DND-41 (cell line): ENCODE data around the gene CD52.

ENCODE experiments used
- EZH2 ChIP-seq: IDR thresholded peaks from 3 replicates; pipeline ENCODE4 v1.6.1; 2012; ENCODE audit warnings: borderline replicate concordance, low read depth, mild to moderate bottlenecking, moderate library complexity, low read length, inconsistent platforms; ENCODE audit not compliant: severe bottlenecking
- TF ChIP-seq, protein P1 (sequence below): IDR thresholded peaks from 2 replicates; pipeline ENCODE4 v1.5.1; 2012; ENCODE audit warnings: borderline replicate concordance, low read length, moderate library complexity, mild to moderate bottlenecking; ENCODE audit not compliant: poor library complexity, severe bottlenecking; ENCODE audit errors: extremely low read depth

DNA sequence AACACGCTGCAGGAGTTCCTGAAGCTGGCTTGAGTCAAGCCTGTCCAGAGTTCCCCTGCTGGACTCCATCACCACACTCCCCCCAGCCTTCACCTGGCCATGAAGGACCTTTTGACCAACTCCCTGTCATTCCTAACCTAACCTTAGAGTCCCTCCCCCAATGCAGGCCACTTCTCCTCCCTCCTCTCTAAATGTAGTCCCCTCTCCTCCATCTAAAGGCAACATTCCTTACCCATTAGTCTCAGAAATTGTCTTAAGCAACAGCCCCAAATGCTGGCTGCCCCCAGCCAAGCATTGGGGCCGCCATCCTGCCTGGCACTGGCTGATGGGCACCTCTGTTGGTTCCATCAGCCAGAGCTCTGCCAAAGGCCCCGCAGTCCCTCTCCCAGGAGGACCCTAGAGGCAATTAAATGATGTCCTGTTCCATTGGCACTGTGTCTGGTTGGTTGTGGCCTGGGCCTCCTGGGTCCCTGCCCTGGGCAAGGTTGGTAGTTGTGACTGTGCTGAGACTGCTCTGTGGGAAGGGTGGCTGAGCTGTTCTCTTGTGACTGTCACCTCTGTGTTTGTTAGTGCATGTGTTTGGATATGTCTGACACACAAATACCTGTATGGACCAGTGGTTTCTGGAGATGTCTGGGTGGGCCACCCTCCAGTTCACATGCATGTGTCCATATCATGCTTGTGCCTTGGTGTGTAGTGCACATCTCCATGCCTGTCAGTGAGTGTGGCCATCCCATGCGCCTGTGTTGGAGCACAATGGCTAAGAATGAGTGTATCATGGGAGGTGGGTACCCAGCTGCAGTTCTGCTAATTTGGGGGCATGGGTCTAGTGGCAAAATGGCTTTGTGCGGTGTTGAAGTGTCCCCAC, 36.4 kb upstream of the CD52 start:
- TF ChIP-seq EZH2, result no peak
- TF ChIP-seq, protein P1, sequence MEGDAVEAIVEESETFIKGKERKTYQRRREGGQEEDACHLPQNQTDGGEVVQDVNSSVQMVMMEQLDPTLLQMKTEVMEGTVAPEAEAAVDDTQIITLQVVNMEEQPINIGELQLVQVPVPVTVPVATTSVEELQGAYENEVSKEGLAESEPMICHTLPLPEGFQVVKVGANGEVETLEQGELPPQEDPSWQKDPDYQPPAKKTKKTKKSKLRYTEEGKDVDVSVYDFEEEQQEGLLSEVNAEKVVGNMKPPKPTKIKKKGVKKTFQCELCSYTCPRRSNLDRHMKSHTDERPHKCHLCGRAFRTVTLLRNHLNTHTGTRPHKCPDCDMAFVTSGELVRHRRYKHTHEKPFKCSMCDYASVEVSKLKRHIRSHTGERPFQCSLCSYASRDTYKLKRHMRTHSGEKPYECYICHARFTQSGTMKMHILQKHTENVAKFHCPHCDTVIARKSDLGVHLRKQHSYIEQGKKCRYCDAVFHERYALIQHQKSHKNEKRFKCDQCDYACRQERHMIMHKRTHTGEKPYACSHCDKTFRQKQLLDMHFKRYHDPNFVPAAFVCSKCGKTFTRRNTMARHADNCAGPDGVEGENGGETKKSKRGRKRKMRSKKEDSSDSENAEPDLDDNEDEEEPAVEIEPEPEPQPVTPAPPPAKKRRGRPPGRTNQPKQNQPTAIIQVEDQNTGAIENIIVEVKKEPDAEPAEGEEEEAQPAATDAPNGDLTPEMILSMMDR, result no peak
